HG03108 (cell line): ENCODE measurements around the gene RNF144A.

ENCODE experiments used
- ATAC-seq: cut with Tn5 transposase; IDR thresholded peaks from one replicate; pipeline ENCODE4 v1.9.1; 2021; ENCODE audit warnings: moderate library complexity; ENCODE audit not compliant: unreplicated experiment

Gene RNF144A

DNA sequence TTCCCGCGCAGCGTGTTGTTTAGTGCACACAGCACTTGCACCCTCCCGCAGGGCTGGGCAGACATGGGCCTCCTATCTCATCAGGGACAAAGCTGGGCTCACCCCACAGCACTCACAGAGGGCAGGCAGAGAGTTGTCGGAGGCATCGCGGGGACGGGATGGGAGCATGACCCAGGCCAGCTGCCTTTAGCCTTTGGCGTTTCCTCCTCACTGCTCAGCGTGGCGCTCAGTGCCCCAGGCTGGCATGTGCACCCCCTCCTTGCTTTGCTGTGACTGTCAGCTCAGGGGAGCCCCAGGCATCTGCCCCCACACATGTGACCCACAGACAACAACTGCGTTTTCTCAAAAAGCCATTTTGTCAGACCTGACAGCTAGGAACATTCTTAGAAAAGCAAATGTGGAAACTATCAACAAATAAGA lies 101.1 kb downstream of the RNF144A start:
- no peak for ATAC-seq

DNA sequence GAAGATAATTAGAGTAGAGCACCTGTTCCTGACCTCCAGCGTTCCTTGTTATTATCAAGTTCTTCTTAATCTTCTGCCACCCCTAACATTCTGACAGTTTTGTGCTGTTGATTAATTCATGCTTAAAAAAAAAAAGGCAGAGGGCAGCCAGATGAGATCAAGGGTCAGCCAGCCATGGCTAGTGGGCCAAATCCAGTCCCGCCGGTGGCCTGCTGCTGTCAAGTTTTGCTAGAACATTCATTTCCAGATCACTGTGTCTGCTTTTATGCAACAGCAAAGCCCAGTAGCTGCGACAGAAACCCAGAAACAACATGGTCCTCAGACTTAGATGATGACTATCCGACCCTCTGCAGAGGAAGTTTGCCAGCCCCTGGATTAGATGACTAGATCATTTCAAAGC lies 101.6 kb downstream of the RNF144A start:
- no peak for ATAC-seq

- ATAC-seq = no peak
These were observed 102.0 kb downstream of the RNF144A start for GRCh38 chr2:7019191-7019590.

DNA sequence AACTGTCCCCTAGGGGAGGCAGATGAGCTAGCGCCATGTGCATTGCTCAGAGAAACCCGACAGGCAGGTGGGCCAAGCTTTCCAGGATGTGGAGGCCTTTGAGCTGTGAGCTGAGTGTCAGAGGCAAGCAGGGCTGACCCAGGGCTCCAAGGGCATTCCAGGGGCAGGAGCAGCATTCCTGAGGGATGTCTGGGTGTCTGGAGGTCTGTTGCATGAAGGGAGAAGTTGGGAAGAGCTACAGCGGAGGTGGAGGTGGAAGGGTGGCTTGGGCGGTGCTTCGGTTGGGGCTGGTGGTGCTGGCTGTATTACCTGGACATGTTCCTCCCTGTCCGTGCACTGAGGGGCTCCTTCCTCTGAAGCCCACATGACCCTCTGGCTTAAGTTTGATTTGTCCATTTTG lies 102.8 kb downstream of the RNF144A start:
- ATAC-seq = no peak

DNA sequence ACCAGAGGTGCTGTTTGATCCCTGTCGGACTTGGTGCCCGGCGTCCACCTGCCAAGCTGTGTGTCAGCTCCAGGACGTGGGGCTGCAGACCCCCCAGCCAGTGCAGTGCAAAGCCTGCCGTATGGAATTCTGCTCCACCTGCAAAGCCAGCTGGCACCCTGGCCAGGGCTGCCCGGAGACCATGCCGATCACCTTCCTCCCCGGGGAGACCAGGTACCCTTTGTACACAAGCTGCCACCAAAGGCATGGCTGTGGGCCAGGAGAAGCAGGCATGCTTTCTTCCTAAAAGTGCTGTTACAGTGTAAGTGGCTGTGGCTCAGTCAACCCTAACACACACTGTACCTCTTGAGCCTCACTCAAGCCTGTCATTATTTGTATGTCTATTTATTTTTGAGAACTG lies 103.3 kb downstream of the RNF144A start:
- no peak for ATAC-seq

- no peak for ATAC-seq
These were observed 103.8 kb downstream of the RNF144A start for GRCh38 chr2:7020939-7021470.

- no peak for ATAC-seq
These were observed 105.5 kb downstream of the RNF144A start for GRCh38 chr2:7022492-7023385.

DNA sequence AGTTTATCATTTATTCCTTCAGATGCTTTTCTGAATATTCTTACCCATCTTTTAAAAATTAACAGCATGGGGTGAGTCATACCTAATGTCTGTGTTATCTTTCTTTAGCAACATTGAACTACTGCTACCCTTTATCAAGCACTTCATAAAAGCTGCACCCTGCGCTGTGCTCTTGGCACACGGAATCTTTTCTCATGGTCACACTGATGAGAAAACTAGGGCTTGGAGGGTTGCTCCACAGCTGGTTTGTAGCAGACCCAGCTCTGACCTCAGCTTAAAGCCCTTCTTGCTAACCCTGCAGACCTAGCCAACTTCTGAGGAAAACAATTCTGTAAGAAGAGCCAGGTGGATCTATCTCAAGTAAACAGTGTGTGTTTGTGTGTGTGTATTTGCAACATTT lies 106.3 kb downstream of the RNF144A start:
- ATAC-seq = no peak

DNA sequence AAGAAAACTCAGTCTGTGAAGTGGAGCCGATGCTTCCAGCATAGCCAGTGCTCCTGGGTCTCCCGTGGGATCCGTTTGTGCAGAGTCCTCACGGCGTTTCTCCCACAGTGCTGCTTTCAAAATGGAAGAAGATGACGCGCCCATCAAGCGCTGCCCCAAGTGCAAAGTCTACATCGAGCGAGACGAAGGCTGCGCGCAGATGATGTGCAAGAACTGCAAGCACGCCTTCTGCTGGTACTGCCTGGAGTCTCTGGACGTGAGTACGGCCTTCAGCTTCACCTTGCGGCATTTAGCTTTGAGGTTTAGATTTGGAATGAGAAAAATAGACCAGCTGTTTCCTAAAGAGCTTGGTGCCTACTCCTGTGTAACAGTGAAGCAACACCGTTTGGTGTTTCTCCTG lies 107.0 kb downstream of the RNF144A start:
- ATAC-seq = no peak

- ATAC-seq = no peak
These were observed 107.9 kb downstream of the RNF144A start for GRCh38 chr2:7025082-7025481.

GRCh38 chr2:7026742-7027141 lies 109.5 kb downstream of the RNF144A start:
- ATAC-seq = no peak

- ATAC-seq = no peak
These were observed 110.2 kb downstream of the RNF144A start for GRCh38 chr2:7027411-7027810.

GRCh38 chr2:7027956-7028655 lies 110.9 kb downstream of the RNF144A start:
- no peak for ATAC-seq

DNA sequence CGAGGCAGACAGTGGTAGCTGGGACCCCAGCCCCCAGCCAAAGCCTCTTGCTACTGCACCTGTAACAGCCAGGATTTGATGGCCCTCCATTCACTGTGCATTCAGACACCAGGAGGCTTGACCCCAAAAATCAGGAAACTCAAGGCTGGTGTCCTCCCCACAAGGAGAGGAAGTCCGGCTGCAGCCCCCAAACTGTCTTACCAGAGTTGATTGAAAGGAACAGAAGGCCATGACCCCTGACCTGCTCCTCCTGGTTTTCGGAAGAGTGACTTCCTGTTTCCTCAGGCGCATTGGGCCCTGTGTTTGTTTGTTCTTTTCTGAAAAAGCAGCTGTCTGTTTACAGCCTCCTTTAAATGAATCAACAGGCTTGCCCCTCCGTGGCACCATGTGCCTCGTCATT lies 111.6 kb downstream of the RNF144A start:
- no peak for ATAC-seq

- ATAC-seq = no peak
These were observed 112.3 kb downstream of the RNF144A start for GRCh38 chr2:7029291-7030059.

- no peak for ATAC-seq
These were observed 113.6 kb downstream of the RNF144A start for GRCh38 chr2:7030810-7031209.

DNA sequence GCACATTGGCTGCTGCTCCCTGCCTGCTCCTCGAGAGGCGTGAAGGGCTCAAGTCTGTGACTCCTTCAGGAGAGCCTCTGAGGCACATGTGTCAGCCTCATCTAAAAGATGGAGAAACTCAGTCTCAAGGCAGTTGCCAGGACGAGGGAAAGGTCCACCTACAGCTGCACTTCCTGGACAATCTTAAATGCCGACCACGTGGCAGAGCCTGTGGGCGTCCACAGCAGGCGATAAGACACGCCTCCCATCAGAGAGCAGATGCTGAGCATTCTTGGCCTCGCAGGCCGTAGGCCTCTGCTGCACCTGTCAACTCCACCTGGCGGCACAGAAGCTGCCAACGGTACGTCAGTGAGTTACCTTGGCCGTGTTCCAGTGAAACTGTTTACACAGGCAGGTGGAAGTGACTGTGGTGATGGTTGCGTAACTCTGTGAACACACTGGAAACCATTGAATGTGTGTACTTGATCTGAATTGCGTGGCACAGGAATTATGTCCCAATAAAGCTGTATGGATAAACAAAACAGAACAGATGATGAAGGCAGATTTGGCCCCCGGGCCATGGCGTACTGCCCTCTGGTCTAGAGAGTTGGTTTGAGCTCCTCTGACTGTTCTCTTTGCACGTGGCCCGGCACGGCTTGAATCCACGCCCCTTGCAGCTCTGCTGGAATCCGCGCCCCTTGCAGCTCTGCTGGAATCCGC lies 114.5 kb downstream of the RNF144A start:
- ATAC-seq = no peak

GRCh38 chr2:7032371-7032770 lies 115.2 kb downstream of the RNF144A start:
- no peak for ATAC-seq

GRCh38 chr2:7033136-7033960 lies 116.1 kb downstream of the RNF144A start:
- no peak for ATAC-seq

DNA sequence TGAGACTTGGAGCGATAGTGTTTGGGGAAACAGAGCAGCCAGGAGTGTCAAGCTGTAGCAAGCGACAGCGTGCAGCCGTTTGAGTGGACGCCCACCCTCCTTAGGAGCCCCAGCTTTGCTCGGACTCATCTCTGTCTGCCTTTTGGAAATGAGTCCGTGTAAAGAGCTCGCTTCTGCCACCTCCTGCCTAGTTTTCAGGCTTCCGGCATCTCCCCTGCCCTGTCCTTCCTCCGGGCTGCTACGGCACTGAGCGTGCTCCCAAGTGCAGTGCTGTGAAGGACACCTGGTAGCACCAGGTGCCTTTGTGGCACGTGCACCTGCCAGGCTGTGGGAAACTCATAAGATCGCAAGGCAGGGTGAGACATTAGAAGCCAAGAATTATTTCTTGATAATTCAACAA lies 117.1 kb downstream of the RNF144A start:
- no peak for ATAC-seq
